ENCODE results near the gene RAD51B. TPM values are rescaled to one million over a fixed set of nuclear protein-coding genes. Genes with fewer than 3 reads are reported as not detected.

Gene RAD51B
- total and polyA plus RNA-seq, 2 of the 13 experiments (the other 11 are each of a cell fraction or from before 2014, with no cell fraction given) = 7.0 to 9.5 TPM

GRCh38 chr14:67819563-67820421 lies at the start of gene RAD51B (continued):
- TF ChIP-seq ZNF383 (CRISPR knock-in tag; IDR thresholded peaks at IDR 0.05; ENCODE audit: borderline replicate concordance) = no peak
- no peak for TF ChIP-seq MIXL1 (CRISPR knock-in tag; IDR thresholded peaks at IDR 0.05)
- TF ChIP-seq SNRNP70 (IDR thresholded peaks at IDR 0.05; ENCODE audit: low read depth, low read length) = no peak
- no peak for TF ChIP-seq EHMT2 (IDR thresholded peaks at IDR 0.05; ENCODE audit: borderline replicate concordance, low read depth, low read length)
- peak; percentile 30; the same call in 1 of the 2 replicates for TF ChIP-seq ZFX (CRISPR knock-in tag; IDR thresholded peaks at IDR 0.05; ENCODE audit: low read depth)
- no peak for TF ChIP-seq MLX (CRISPR knock-in tag; IDR thresholded peaks at IDR 0.05)
- TF ChIP-seq CHD2 (IDR thresholded peaks at IDR 0.05; ENCODE audit: low read depth, low read length) = no peak
- no peak for TF ChIP-seq ZNF737 (CRISPR knock-in tag; IDR thresholded peaks at IDR 0.05; ENCODE audit: borderline replicate concordance)
- no peak for TF ChIP-seq SRY (CRISPR knock-in tag; IDR thresholded peaks at IDR 0.05)
- TF ChIP-seq CBFB (CRISPR knock-in tag; IDR thresholded peaks at IDR 0.05) = no peak; the same call in 1 of the 2 replicates
- TF ChIP-seq NFYC (CRISPR knock-in tag; IDR thresholded peaks at IDR 0.05) = peak; percentile 100
- TF ChIP-seq ZNF260 (CRISPR knock-in tag; IDR thresholded peaks at IDR 0.05; ENCODE audit: borderline replicate concordance, low read depth) = no peak
- TF ChIP-seq ZKSCAN8 (CRISPR knock-in tag; IDR thresholded peaks at IDR 0.05; ENCODE audit: borderline replicate concordance) = no peak
- TF ChIP-seq YEATS4 (CRISPR knock-in tag; IDR thresholded peaks at IDR 0.05; ENCODE audit: borderline replicate concordance) = no peak
- no peak for TF ChIP-seq MNT (IDR thresholded peaks at IDR 0.05)
- TF ChIP-seq JDP2 (CRISPR knock-in tag; IDR thresholded peaks at IDR 0.05; ENCODE audit: borderline replicate concordance) = no peak
- TF ChIP-seq ZSCAN12 (CRISPR knock-in tag; IDR thresholded peaks at IDR 0.05) = no peak
- no peak for TF ChIP-seq ZNF841 (CRISPR knock-in tag; IDR thresholded peaks at IDR 0.05; ENCODE audit: borderline replicate concordance)
- no peak for TF ChIP-seq ZNF543 (CRISPR knock-in tag; IDR thresholded peaks at IDR 0.05)
- TF ChIP-seq PBX3 (CRISPR knock-in tag; IDR thresholded peaks at IDR 0.05; ENCODE audit: borderline replicate concordance) = no peak
- TF ChIP-seq GLI4 (CRISPR knock-in tag; IDR thresholded peaks at IDR 0.05; ENCODE audit: borderline replicate concordance) = no peak
- no peak for TF ChIP-seq ZXDC (CRISPR knock-in tag; IDR thresholded peaks at IDR 0.05)

Data from HepG2 (cell line).